Suppressor macrophage treated with lipopolysaccharide for 4 hours (primary cell): ENCODE measurements around the gene PIP4K2C.
"Not testable (repeated sequence)": the region's sequence is repeated elsewhere in the genome, so short reads cannot be mapped to it uniquely, and the experiment has no call there.

Source experiments
- DNase-seq: peaks from one replicate; pipeline ENCODE4 v3.0.0-alpha.2; 2020

Gene PIP4K2C

DNA sequence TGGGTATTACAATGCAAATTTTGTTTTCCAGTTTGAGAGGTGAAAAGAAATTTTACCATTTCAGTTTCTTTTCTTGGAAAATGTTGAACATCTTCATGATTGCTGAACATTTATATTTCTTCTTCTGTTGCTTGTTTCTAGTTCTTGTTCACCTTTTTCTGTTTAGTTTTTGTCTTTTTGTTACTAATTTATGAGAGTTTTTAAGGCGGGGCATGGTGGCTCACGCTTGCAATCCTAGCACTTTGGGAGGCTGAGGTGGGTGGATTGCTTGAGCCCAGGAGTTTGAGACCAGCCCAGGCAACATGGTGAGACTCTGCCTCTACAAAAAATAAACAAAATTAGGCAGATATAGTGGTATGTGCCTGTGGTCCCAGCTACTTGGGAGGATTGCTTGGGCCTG, 30.5 kb upstream of the PIP4K2C start:
- no peak for DNase-seq

DNA sequence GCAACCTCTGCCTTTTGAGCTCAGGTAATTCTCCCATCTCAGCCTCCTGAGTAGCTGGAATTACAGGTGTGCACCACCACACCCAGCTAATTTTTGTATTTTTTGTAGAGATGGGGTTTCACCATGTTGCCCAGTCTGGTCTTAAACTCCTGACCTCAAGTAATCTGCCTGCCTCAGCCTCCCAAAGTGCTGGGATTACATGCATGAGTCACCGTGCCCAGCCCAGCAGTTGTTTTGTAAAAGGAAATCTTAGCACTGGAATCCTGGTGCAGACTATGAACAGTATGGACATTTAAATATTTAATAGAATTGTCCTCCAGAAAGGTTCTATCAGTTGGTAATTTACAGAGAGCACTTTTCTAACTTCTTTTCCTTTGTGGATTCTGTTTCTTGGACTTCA, 29.9 kb upstream of the PIP4K2C start:
- not testable (repeated sequence) for DNase-seq

DNA sequence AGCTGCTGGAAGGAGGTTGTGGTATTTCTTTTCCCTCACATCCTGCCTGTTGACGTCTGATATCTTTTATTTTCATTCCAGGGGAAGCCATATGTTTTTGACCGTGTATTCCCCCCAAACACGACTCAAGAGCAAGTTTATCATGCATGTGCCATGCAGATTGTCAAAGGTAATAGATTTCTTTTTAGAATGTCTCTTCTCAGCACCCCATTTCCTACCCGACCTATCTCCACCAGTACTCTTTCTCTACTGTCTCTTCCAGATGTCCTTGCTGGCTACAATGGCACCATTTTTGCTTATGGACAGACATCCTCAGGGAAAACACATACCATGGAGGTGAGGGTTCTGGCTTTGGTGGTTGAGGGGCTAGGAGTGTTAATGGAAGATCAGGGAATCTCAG, 27.6 kb upstream of the PIP4K2C start:
- no peak for DNase-seq

DNA sequence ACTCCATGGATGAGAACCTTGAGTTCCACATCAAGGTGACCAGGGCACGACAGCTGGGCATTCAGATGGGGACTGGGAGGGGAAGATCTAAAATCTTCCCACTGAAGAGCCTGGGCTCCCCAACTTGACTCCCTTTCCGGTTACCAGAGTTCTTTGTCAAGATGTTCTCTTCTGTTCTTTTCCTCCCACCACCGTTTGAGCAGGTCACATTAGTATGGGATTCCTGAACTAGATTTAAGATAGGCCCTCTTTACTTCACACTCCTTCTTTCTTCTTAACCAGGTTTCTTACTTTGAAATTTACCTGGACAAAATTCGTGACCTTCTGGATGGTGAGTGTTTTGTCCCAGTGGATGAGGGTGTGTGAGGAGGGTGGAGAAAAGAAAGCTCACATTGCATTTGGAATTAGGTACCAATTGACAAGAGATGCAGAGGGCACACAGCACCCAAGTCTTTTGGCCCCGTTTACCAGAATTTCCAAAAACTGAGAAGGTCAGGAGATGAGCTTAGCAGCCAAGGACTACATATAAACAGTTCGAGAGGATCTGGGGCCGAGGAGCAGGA, 26.7 kb upstream of the PIP4K2C start:
- DNase-seq = no peak

DNA sequence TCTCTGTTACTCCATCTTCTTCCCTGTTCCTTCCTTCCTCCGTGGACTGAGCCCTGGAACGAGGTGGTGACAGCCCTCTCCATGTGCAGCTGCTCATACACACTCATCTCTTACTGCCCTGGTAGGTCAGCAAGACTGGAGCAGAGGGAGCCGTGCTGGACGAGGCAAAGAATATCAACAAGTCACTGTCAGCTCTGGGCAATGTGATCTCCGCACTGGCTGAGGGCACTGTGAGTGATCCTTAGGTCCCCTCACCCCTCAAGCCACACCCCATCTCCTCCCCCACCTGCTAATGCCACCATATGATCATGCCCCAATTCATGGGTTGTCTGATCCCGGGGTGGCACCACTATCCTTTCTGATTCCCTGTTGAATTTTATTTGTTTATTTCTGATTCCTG, 22.2 kb upstream of the PIP4K2C start:
- DNase-seq = no peak

DNA sequence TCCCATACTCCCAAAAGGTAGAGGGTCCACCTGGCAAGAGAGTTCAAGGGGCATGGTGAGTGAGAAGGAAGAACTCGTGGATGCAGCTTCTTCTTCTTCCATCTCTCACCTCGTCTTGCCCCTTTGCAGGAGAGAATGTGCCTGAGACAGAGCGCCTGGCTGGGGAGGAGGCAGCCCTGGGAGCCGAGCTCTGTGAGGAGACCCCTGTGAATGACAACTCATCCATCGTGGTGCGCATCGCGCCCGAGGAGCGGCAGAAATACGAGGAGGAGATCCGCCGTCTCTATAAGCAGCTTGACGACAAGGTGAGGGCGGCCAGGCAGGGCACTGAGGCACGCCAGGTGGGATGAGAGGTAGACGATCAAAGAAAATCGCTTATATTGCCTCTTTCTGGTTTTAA, 21.1 kb upstream of the PIP4K2C start:
- no peak for DNase-seq

DNA sequence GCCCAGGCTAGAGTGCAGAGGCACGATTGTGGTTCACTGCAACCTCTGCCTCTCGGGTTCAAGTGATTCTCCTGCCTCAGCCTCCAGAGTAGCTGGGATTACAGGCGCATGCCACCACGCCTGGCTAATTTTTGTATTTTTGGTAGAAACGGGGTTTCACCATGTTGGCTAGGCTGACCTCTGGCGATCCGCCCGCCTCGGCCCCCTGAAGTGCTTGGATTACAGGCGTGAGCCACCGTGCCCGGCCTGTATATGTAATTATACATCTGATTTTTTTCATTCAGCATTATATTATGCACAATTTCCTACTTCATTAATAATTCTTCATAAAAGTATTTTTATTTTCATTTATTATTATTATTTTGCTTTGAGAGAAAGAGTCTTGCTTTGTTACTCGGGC, 20.6 kb upstream of the PIP4K2C start:
- not testable (repeated sequence) for DNase-seq

DNA sequence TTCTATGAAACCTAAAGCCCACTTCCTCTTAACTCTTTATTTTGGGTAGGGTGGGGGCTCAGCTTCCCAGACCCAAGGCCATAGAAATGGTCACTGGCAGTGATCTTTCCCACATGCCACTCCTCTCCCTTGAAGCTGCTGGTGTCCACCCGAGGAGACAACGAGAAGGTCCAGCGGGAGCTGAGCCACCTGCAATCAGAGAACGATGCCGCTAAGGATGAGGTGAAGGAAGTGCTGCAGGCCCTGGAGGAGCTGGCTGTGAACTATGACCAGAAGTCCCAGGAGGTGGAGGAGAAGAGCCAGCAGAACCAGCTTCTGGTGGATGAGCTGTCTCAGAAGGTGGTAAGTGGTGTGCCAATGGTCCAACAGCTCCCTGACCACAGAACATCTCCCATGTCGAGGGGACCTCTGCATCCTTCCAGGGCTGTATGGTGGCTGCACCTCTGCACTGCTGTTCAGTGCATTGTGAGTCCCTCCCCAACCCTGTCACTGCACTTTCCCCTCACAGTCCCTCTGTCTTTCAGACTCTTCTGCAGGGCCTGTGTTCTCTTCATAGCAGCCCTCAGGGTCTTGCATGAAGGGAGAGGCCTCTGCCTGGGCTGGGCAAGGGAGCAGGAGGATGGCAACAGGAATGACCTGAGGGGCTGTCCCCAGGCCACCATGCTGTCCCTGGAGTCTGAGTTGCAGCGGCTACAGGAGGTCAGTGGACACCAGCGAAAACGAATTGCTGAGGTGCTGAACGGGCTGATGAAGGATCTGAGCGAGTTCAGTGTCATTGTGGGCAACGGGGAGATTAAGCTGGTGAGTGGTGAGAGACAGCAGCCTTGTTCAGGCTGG, 18.8 kb upstream of the PIP4K2C start:
- DNase-seq = no peak

DNA sequence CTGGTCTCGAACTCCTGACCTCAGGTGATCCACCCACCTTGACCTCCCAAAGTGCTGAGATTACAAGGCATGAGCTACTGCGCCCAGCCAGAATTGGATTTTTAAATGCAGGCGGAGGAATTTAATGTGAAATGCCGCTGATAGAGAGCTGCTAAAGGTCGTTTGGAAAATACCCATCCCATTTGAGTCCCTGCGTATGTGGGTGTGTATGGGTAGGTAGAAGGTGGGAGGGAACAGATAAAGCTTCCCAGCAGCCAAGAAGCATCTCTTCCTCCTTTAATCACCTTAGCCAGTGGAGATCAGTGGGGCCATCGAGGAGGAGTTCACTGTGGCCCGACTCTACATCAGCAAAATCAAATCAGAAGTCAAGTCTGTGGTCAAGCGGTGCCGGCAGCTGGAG, 16.2 kb upstream of the PIP4K2C start:
- DNase-seq = no peak

DNA sequence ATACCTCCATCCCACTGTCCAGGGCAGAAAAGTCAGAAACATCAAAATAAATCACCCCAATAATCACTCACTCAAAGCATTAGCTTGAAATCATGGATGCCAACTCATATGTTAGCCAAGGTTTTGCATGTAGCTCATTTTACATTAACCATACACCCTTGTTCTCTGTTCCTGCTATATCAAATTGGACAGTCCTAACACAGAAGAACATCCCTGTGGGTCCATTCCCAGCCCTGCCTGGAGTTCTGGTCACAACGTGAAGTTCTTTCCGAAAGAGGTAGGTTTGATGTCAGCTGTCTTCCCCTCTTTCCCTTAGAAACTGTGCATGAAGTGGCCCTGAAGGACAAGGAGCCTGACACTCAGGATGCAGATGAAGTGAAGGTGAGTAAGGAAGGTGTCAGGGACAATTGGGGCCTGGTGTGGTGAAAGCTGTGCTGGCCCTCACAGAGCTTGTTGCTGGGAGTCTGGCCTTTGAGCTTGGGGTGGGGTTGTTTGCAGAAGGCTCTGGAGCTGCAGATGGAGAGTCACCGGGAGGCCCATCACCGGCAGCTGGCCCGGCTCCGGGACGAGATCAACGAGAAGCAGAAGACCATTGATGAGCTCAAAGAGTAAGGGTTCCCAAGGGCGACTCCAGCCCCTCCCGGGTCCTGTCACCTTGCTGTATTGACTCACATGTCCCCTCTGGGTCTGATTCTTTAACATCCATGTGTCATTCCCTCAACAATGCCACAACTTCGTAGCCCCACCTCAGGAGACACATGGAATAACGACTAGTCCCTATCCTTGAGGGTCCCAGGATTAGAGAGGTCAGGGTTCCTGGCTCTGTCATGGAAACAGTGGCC, 15.0 kb upstream of the PIP4K2C start:
- DNase-seq = no peak

DNA sequence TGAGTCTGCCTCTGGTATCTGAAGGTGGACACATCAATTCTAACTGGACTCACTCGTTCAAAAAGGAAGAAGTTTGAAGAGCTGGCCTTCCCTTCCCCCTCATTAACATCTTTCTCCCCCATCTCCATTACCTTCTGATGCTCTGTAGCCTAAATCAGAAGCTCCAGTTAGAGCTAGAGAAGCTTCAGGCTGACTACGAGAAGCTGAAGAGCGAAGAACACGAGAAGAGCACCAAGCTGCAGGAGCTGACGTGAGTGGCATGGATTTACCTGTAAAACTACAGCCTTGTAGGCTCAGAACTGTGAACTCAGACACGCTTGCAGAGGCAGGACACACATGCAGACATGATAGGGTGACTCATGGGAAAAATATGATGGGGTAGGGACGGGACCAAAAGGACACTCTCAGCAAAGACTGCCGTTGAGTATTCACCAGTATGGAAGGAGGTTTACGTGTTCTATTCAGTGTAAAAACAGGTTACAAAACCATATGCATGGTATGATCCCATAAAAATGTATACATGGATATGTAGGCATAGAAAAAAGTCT, 14.3 kb upstream of the PIP4K2C start:
- DNase-seq = no peak

DNA sequence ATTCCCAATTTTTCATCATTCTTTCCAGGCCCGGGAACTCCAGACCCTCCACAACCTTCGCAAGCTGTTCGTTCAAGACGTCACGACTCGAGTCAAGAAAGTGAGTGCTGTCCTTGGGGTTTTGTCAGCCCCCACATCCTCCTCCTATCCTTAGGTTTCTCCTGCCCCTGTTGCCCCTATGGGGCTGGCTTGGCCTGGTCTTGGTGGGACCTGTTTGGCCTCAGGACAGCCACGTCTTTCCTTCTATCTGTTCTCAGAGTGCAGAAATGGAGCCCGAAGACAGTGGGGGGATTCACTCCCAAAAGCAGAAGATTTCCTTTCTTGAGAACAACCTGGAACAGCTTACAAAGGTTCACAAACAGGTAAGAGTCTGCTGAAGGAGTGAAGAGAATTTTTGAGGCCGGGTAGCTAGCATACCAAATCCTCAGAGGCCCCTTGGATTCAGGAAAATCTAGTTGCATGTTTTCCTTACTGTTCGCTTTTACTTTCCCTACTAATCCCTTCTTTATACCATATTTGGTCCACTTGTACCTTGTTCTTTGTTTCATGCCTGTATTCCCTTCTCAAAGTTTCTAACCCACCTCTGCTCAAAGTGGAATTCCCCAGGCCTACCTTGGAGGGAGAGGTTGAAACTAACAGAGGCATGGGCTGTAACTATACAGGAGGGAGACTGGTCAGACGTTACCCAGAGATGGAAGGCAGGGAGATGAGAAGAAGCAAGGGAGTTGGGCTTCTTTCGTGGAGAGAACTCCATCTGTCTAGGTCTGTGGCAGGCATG, 12.8 kb upstream of the PIP4K2C start:
- DNase-seq = no peak

DNA sequence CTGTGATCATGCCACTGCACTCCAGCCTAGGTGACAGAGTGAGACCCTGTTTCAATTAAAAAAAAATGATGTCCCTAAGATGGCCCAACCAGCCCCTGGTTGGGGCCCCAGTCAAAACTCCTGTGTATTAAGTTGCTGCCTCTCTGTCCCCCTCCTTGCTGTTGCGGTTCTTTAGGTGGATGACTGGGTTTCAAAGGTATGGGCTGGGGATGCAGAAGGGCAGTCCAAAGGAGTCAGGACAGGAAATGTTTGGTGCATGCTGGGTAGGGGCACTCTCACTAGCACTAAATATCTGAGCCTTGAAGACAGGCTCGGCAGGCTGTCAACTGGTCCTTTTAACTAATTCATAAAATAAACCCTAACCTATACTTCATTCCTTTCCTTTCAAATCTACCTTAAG, 12.0 kb upstream of the PIP4K2C start:
- no peak for DNase-seq

DNA sequence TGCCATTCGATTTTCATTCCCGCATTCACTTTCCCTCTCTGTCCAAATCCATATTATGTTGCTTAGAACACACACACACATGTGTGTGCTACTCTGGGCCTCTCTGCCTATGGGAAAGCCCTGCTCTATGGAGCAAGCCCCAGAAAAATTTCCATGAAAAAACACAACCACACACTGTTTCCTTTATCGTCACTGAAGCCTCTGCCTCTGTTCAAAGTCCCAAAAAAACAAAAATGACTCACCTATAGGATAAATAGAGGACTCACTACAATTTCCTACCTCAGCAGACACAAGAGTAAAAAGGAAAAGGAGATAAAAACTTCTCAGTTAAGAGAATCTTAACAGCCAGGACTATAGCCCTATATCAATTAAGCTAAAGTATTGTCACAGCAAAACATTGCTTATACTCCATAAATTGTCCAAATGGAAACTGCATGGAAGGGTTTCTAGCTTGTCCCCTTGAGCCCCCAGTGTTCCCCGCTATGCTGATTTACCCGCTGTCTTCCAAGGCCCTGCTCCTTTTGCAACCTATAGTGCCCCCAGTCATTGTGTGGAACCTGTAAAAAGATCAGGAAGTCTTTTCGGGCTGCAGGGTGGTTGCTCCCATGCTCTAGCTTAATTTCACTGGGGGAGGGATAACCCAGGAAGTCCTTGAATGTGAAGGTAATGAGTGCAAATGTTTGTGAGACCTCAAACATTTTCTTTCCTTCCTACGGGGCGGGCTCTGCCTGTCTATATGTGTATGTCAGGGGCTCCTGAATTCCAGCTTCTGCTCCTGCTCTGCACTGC, 11.1 kb upstream of the PIP4K2C start:
- DNase-seq = no peak

DNA sequence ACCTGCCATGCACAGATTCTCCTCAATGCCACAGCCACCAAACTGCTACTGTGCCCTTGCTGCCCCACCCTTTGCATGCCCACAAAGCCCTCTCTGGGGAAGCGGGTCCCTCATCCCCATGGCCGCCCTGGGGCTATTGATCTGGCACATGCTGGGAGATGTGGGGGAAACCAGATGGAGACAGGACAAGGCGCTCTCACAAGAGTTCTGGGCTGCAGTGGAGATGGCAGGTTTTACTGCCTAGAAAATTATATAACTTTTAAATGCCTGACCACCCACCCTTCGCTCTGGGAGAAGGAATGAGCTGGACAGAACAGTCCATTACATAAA, 10.6 kb upstream of the PIP4K2C start:
- no peak for DNase-seq

DNA sequence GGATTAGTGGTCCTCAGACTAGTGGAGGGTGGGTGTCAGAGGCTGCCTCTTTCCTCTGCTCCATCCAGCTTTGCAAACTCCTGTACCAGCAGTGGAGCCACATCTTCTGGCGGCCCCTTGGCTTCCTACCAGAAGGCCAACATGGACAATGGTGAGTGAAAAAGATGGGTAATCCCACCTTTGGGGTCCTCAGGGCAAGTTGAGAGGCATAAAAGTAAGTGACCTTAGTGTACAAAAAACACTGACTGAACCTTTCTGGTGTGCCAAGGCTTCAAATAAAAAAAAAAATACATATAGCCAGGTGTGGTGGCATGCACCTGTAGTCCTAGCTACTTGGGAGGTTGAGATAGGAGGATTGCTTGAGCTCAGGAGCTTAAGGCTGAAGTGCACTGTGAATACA, 9.2 kb upstream of the PIP4K2C start:
- no peak for DNase-seq

DNA sequence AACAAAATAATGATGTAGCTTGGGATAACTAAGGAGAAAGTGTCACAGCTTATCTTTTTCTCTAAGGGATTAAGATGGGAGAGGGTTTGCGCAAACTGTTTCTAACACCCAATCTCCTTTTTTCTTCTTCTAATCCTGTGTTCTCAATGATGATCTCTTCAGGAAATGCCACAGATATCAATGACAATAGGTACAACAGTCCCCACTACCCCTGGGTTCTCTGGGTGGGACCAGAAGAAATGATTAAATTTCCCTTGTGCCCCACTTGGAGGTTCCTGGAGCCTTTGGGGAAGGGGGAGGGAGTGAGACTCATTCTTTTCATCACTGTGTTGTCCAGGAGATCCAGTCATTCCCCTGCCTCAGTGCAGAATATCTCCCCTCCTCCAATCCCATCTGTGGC, 8.6 kb upstream of the PIP4K2C start:
- no peak for DNase-seq

DNA sequence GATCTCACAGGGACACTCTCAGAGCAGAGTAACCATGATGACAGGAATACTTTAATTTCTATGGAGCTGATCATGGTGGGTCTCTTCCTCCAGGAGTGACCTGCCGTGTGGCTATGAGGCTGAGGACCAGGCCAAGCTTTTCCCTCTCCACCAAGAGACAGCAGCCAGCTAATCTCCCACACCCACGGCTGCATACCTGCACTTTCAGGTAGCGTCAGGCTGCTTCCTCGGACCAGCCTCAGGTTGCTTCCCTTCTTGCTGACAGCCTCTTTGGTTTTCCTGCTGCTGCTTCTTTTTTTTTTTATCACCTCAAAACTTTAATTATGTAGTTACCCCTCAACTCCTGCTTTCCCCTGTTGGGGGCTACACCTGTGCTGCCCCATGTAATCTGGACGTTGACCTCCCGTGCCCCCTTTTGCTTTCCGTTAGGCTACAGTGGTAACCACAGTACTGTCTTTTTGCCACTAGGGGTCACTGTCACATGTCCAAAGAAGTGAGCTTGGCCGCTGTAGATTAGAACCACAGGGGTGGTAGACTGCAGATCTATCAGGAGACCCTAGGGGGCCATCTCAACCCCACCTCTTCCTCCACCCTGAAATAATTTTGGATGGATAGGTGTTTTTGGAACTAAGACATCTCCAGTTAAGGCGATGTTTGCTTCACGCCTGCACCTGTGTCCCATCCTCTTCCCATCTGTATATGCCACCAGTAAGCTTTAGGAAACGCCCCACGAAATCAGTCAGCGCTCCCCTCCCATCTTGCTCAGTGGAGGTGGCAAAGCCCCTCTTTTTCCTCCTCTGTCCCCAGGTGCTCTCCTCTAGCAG, 7.8 kb upstream of the PIP4K2C start:
- DNase-seq = peak; percentile 88

DNA sequence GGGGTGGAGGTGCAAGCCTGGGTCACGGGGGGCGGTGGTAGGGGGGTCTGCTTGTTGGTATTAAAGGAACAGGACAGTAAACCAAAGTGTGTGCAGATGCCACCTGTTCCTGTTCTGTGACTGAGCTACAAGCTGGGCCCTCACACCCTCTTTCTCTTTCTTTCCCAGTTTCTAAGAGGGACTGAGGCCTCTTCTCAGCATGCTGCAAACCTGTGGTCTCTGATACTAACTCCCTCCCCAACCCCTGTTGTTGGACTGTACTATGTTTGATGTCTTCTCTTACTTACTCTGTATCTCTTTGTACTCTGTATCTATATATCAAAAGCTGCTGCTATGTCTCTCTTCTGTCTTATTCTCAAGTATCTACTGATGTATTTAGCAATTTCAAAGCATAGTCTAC, 6.9 kb upstream of the PIP4K2C start:
- no peak for DNase-seq

DNA sequence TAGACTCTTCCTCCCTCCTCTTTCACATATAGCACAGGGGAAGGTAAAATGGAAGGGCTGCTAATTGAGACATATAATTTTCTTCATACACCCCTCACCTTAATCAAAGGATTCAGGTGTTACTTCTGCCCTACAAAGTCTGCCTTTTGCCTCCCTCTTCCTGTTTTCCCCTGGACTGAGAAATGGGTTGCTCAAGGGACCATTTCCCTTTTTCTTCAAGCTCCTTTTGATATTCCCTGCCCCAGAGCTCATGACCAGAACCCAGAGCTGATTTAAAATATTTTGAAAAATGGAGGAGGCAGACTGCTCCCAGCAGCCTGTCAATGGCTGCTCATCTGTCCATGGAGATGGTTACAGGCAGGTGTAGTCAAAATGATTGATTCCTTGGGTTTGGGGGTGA, 6.3 kb upstream of the PIP4K2C start:
- DNase-seq = peak; percentile 61

DNA sequence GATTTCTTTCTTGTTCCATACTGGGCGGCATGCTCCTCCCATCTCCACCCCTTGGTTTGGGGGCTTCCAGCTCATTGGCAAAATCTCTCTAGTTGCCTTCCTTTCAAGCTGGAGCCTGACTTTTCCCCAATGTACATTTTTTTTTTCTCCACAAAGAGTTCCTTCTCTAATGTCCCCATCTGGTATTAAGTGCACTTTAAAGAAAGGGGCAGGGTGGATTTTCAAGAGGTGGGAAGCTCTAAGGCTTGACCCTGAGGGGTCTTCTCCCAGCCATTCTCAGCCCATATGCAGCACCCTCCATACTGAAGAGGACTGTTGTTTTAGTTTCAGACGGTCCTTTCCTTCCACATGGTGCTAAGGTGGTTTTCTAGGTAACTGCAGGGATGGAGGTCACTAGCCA, 5.8 kb upstream of the PIP4K2C start:
- DNase-seq = no peak
